HG03432 (cell line): ENCODE measurements around the gene NOL3.

Experiments used
- ATAC-seq: cut with Tn5 transposase; IDR thresholded peaks from one replicate; pipeline ENCODE4 v1.9.1; 2021; ENCODE audit warnings: mild to moderate bottlenecking, moderate library complexity; ENCODE audit not compliant: unreplicated experiment

Gene NOL3

DNA sequence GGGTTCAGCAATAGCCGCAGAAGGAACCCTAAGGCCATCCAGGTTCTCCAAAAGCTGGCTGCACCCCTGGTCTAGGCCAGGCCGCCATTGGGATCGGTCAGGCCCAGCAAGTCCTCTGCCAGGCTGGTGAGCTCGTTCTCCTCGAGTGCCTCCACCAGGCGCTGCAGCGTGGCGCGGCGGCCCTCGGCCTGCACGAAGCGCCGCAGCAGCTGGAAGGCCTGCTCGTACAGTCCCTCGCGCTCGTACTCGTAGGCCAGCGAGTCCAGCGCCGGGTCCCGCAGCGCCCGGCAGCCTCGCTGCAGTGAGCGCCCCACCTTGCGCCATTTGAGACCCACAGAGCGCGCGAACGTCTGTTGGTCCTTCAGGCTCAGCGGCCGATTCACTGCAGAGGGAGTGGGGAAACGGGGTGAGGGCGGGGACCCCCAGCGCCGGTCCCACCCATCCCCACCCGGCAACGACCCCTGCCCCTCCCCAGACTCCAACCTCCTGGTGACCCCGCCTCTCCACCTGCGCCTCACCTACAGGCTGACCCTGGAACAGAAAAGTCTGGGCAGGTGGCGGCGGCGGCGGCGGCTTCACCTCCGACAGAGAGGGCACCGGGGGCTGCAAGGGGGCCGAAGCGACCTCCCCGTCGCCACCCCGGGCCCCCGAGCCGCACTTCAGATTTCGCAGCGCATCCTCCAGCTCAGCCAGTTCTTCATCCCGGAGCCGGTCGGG lies 15.6 kb upstream of the NOL3 start:
- no peak for ATAC-seq

- ATAC-seq, result no peak
Measured at GRCh38 chr16:67155295-67156142, 14.8 kb upstream of the NOL3 start.

GRCh38 chr16:67156143-67156844 lies 14.0 kb upstream of the NOL3 start:
- no peak for ATAC-seq

DNA sequence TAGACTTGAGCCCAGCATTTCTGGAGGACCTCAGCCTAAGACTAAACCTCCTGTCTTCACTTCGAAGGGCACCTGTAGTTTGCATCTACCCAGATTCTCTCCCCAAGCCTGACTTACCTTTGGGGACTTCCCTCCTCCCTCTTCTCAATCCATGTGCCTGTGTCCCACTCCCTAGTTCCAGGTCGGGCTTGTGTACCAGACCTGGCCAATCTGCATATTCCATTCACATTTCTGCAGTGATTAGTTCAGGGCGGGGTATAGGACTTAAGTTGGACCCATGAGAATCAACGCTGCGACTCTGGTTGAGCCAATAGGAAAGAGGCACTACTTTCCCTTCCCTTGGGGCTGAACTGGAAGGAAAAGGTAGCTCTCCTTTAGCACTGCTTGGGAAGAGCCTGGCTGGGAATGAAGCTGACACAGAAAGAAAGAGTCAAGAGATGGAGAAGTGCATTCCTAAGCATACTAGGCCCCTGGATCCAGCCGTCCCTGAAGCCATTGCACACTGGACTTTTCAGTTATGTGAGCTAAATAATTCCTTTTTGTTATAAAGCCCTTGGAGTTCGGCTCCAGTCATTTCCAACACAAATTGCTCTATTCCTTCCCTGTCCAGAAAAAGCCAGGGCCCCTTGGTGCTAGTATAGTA lies 13.1 kb upstream of the NOL3 start:
- ATAC-seq, result no peak

DNA sequence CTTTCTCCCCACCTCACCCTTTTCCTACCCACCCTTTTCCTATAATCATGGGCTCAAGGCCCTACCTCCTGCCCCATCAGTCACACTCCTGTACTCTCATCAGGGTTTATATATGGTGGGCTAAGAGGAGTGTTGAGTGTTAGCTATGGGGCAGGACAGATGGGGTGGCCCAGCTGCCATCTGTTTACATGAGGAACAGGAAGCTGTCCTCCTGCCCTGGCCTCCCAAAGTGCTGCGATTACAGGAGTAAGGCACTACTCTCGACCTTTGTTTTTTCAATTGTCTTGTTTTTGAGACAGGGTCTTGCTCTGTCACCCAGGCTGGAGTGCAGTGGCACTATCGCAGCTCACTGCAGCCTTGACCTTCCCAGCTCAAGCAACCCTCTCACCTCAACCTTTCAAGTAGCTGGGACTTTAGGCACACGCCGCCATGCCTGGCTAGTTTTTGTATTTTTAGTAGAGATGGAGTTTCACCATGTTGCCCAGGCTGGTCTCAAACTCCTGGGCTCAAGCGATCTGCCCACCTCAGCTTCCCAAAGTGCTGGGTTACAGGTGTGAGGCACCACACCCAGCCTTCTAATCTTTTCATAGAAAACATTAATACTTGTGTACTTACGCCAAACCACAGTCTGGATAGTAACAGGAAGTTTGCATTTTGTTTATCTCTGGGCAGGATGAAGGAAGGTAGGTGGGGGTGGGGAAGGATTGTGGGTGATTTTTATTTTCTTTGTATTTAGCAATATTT lies 12.3 kb upstream of the NOL3 start:
- ATAC-seq, result no peak

DNA sequence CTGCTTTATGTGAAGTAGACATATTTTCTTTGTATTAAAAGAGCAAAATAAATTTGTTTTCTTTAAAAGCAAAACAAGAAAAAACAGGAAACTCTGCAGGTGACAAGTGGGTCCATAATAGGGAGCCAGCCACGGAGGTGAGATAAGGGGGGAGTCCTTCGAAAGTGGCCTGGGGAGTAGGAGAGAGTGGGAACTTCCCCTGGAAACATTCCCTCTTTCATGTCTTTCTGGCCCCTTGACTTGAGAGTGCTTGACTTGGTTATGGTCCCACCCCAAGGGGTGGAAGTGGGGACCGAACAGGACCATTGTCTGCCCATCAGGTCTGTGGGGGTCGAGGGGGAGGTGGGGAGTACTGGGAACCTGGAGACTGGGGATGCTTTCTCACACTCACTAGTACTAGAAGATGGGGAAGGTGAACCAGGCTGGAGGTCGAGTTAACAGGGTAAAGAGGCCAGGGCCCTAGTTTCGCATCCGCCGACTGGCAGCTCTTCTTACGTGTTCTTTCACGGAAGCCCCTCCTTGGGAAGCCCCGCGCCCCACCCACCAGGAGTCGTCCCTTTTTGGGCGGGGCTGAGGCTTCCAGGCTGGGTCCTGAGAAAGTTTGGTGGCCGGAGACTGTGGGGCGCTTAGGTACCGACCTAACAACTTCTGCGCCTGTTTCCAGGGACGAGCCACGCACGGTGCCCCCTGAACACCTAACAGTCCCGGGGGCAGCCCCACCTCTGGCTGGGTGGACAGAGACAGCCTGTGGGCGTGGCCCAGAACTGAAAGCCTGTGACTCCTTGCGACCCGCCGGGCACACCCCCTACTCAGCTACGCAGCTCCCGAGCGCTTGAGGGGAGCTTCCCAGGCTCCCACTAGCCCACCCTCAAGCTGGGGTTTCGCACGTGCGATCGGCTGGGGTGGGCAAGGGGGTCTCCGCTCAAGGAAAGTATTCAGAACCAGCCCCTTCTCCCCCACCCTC lies 11.4 kb upstream of the NOL3 start:
- ATAC-seq, result peak; percentile 42

- no peak for ATAC-seq
Measured at GRCh38 chr16:67161595-67162058, 8.7 kb upstream of the NOL3 start.

DNA sequence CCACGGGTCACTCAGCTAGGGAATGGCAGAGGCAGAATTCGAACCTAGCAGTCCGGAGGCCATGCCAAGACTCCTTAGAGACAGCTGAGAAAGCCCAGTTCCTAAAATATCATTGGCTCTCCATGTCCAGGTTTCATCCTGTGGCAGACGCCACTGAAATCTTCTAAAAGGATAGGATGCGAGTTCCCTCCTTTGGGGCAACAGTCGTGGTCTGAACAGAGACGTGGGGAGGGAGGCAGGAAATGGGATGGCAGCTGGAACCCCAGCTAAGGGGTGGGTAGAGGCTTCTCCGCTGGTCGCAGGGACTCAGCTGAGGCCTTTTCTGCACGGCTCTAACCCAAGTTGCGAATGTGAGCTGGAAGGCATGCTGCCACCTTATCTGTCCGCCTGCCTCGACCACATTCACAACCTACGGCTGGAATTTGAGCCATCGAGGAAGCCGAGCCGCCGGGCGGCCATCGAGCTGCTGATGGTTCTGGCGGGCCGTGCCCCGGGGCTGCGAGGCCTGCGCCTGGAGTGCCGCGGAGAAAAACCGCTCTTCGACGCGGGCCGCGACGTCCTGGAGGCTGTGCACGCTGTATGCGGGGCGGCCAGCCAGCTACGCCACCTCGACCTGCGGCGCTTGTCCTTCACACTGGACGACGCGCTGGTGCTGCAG lies 7.7 kb upstream of the NOL3 start:
- ATAC-seq, result no peak

GRCh38 chr16:67163164-67163998 lies 7.0 kb upstream of the NOL3 start:
- no peak for ATAC-seq

GRCh38 chr16:67163999-67164558 lies 6.3 kb upstream of the NOL3 start:
- ATAC-seq, result no peak

DNA sequence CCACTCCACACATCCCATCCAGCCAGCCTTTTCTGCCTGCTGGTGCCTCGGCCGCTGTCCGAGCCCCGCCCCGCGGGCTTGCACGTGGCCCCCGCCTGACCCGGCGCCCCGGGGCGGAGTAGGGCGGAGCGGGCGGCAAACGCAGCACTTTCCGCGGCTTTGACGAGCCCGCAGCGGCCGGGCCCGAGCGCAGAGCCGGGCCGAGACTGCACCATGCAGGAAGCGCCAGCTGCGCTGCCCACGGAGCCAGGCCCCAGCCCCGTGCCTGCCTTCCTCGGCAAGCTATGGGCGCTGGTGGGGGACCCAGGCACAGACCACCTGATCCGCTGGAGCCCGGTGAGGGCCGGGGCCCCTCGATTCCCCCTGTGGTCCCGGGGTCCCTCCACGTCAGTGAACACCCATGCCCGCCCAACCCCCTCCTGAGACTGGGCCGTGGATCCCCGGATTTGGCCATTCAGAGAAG lies 5.7 kb upstream of the NOL3 start, which contains the start of gene HSF4:
HSF4 (plus strand) TSS at position 147 of the 463 bp plus-strand sequence; CDS start at position 214, 67 bp downstream.
- ATAC-seq, result no peak

- ATAC-seq, result no peak
Measured at GRCh38 chr16:67165121-67166078, 4.9 kb upstream of the NOL3 start.

- no peak for ATAC-seq
Measured at GRCh38 chr16:67166110-67166547, 4.2 kb upstream of the NOL3 start.

GRCh38 chr16:67166598-67167168 lies 3.7 kb upstream of the NOL3 start:
- ATAC-seq, result no peak

DNA sequence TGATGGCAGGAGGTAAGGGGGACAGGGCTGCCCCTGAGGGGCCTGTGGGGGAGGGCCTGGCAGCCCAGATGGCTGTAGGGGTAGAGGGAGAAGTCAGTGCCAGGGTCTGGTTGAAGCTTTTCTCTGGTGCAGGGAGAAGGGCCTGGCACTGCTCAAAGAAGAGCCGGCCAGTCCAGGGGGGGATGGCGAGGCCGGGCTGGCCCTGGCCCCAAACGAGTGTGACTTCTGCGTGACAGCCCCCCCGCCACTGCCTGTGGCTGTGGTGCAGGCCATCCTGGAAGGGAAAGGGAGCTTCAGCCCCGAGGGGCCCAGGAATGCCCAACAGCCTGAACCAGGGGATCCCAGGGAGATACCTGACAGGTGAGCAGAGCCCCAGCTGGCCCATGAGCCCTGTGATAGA lies 2.8 kb upstream of the NOL3 start:
- no peak for ATAC-seq

GRCh38 chr16:67169011-67169451 lies 1.3 kb upstream of the NOL3 start:
- no peak for ATAC-seq
